ENCODE results near the gene LDLRAD4.
"Not testable (repeated sequence)": the region's sequence is repeated elsewhere in the genome, so short reads cannot be mapped to it uniquely, and the experiment has no call there.

Gene LDLRAD4

DNA sequence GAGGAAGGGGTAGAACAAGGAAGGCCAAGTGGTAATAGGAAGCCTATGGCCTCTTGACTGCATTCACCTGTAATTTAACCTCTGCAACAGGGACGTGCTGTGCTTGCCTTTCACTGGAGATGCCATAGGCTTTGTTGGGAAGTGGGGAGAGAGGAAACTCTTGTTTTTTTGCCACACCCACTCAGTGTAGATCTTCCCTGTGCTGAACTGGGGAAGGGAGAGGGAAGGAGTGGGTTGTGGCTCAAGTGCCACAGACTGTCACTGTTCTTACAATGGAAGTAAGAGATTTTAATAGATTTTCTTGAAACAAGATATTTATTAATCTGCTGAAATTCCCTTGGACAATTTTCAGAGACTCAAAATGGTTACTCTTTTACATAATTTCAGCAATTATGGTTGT, 380.5 kb downstream of the LDLRAD4 start:
- no peak for DNase-seq (ENCODE audit: low spot score)

DNA sequence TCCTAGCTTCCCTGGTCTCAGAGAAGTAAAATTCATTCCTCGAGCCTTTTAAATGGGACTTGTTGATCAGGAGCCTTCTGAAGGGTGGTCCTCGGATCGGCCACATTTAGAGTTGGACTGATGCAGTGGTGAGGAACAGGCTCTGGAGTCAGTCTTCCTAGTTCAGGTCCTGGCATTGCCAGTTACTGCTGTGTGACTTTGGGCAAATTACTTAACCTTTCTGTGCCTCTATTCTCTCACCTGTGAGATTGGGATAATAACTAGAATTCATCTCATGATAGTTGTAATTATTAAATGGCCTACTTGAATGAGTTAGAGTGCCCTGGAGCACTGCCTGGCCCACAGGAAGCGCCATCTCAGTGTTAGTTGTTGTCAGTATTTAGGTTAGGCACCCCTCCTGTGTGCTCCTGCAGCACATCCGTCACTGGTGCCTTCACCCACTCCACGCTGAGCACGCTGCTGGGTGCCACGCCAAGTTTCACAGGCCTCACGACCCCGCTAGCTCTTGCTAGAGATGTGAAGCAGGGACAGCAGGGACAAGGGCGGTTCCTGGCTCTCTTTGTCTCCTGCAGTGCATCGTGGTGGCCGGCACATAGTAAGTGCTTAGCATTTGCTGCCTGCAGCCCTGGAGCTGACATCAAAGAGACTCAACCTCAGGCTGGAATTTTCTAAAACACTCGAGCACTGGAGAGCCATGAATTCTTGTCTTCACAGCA, 384.9 kb downstream of the LDLRAD4 start:
- DNase-seq (ENCODE audit: low spot score) = no peak

DNA sequence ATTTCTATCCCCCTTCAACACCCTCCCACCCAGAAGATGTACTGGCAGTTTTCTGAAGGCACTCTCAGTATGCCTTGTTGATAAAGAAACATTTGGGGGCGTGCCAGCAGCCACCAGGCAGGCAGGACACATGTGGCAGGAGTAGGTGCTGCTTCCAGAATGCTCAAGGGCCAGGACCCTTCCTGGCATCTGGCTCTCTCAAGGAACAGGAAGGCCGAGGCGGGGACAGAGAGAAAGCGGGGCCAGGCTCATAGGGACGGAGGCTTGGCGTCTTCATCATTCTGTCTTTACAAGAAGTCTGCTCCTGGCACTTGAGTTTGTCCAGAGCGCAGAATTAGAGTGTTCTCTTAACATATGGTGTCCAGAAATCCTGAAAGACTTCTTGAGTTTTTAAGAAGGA, 386.2 kb downstream of the LDLRAD4 start:
- DNase-seq (ENCODE audit: low spot score) = no peak

DNA sequence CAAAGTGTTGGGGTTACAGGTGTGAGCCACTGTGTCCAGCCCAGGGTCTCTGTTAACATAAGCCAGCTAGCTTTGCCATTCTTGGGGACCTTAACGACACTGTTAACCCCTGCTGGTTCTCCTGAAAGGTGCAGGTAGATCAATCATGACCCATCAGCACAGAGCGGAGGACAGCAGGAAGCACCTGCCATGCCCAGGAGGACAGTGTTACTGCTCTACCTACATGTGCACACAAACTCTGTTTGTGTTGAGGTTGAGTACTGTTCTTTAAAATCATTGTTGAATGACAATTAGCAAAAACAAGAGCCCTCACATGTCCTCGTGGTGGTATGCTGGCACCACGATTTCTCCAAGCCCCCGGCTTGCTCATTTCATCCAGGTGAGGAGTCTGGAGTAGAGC, 386.9 kb downstream of the LDLRAD4 start:
- DNase-seq (ENCODE audit: low spot score) = no peak

DNA sequence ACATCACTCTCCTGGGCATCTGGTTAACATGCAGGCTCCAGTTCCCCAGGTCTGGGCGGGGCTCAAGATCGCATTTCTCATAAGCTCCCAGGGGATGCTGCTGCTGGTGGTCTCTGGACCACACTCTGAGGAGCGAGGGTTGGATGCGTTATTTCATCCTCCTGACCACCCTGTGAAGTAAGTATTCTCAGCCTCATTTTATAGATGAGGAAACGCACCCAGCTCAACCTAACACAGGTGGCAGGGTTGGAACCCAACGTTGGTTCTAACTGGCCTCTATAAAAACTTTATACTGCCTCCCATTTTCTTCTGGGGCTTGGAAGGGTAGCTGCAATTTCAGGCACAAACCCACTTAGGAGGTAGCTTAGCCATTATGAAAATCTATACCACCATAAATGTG, 387.3 kb downstream of the LDLRAD4 start:
- no peak for DNase-seq (ENCODE audit: low spot score)

DNA sequence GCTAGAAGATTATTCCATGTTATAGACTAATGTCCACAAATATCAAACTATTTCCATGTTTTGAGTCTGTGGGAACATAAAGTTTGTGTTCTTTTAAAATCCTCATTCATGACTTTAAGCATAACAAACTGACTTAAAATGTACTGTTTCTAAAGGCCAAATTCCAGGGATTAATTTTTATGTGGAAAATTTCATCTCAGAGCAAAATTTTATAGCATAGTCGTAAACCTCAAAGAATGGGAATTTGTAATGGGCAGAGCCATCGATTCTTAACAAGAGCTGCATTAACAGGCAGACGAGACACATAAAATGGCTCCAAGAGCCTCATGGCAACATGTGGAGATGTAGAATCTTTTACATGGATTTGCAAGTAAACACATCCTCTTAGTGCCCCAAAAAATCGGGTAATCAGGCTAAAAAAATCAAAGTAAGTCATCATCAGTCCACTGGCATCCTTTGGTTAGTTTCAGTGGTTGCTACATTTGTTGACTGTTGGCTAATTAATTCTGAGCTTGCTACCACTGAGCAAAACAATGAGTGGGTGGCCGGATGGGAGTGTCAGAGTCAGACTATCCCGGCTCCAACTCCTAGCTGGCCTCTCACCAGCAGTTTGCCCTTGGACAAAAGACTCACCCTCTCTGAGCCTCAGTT, 388.2 kb downstream of the LDLRAD4 start:
- no peak for DNase-seq (ENCODE audit: low spot score)

DNA sequence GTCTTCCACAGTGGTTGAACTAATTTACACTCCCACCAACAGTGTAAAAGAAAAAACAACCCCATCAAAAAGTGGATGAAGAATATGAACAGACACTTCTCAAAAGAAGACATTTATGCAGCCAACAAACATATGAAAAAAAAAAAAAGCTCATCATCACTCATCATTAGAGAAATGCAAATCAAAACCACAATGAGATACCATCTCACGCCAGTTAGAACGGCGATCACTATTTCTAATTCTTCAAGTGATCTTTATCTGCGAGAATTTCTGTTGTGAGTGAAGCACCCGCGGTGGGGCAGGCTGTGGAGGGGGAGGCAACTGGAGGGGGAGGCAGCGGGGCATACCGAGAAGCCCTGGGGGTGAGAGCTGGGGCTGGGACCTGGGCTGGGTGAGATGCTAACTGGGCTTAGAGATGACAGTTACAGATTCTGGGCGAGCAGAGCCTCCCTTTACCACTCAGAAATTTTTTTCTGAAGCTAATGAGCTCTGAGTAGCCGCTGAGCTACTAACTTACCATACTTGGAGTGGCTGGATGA, 389.5 kb downstream of the LDLRAD4 start:
- DNase-seq (ENCODE audit: low spot score) = not testable (repeated sequence)

DNA sequence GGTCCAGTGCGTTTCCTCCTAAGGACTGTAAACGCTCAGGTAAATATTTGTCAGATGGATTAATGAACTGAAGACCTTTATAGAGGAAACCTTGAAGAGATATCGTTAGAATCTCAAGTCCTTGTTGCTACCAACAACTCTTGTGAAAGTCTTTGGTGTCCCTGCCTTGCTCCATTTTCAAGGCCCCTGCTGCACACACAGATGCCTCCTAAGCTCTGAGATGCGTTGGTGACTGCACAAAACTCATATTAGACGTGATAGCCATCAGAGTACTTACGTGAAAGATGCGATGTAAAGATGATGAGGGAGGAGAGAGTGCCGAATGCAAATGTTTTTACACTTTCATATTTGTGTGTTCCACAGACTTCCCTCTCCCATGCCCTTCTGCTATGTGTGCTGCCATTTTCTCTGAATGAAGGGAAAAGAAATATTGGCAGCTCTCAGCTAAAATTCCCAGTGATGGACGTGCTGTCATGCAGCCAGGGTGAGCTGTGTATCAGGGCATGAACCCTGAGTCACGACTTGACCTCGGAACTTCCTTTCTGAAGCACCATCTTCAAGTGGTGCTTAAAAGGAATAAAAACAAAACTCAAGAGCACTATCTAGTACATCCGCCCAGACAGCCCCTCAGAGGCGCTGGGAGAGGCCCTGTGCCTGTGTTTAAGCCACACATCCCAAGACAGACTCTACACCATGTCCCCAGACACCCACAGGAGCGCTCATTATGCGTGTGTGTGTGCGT, 390.4 kb downstream of the LDLRAD4 start:
- DNase-seq (ENCODE audit: low spot score) = no peak

DNA sequence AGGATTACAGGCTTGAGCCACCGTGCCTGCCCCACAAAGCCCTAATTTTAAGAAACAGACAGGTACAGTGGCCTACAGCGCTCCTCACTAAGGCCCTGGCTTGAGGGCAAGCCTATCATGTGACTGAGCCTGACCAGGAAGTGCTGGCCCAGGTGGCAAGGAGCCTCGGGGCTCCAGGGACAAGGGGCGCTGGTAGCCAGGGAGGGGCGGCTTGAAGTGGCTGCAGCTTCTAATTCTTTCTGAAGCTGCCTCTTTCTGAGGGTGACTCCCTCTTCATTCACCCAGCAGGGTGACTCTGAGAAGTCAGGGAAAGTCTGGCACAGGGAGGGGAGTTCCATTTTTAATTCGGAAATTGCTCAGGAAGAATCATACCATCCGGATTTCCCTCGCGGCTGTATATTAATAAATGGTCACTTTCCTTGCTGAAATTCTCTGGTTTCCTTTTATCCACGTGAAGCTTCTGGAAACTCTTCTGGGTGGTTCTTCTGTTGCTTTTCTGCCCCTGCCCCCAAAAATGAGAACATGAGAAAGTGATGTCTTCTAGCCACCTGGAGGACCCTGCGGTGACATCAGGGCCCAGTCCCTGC, 392.1 kb downstream of the LDLRAD4 start:
- no peak for DNase-seq (ENCODE audit: low spot score)

DNA sequence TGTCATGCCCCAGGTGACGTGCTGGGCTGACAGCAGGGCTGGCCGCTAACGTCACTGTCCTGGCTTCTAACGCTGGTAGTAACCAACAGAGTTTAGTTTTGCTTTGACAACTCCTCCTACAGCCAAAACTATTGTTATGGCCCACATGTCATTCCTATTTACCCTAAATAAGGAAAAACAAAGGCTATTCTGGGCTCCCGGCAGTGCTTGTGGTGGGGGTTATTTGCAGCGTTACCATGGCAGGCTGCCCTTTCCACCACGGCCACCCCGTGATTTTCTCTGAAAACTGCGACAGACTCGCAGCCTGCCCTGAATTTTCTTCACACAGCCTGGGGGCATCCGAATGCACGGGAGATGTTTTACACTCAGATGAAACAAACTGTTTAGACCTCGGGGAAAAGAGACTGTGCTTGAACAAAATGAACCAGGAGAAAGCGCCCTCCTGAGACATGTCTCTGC, 392.6 kb downstream of the LDLRAD4 start:
- no peak for DNase-seq (ENCODE audit: low spot score)

DNA sequence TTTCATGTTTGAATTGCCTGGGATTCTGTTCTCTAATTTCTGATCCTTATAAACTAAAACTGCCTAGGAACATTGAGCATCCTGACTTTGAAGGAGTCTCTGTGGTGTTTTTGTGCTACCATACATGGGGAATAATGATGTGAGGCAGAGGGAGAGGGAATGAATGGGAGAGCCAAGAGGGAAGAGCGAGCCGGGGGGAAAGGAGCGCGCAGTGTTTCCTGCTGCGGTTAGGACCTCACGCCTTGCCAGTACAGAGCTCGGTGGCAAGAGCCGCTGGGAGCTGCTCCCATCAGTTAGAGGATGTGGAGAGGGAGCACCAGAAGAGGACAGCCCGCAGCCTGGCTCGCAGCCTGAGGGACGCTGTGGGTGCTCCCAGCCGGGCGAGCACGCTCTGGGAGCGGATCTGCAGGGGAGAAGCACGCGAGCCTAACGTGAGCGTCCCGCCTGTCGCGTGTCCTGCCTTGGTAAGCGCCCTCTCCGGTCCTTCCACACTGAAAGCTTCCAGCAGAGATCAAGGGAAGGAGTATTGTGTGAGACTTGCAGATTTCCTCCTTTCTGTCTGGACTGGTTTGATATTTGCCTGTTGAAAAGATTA, 393.1 kb downstream of the LDLRAD4 start:
- no peak for DNase-seq (ENCODE audit: low spot score)

DNA sequence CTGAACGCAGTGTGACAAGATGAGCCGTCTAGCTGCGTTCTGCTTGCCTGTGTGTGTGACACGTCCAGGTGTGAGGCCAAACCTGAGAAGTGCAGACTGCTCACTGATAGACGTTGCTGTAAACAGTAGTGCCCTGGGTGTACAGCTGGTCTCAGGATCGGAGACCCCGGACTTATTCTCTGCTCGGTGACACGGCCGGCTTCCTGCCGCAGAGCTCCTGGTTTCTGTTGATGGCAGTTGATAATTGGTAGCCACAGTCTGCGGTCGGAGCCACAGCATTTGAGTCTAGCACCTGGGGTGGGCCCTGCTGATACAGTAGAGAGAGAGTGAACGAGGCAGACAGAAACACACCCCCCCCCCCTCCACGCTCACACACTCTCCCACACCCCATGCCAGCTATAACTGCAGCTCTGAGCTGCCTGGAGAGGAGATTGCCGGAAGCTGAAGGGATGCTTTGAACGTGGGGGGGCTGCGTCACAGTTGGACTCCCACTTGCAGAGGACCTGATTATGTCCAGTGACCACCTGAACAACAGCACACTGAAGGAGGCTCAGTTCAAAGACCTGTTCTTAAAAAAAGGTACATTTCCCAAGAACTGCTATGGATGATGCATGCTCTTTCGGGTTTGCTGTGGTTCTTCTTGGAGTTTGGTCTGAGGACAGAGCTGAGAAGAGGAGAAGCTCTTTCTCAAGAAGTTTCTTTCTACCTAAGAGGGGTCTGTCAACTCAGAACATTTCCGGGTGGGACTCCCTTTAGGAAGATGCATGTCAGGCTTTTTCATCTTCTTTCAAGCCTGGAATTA, 393.8 kb downstream of the LDLRAD4 start:
- no peak for DNase-seq (ENCODE audit: low spot score)

DNA sequence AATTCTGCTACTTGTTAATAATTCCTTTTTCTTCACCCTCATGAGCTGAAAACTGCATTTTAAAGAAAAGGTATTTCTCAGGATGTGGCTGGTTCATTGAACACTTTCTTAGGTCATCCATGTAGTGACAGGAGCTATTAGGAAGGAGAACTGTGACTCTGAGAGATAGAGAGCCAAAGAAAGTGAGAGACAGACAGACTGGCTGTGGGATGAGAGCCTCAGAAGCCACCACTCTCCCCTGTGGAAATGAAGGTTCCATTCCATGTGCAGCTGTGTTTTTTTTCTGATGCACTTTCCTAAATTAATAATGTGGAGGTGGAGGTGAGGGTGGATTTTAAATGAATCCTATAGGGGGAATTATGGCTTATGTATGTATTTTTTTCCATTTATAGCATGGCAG, 394.5 kb downstream of the LDLRAD4 start:
- no peak for DNase-seq (ENCODE audit: low spot score)

DNA sequence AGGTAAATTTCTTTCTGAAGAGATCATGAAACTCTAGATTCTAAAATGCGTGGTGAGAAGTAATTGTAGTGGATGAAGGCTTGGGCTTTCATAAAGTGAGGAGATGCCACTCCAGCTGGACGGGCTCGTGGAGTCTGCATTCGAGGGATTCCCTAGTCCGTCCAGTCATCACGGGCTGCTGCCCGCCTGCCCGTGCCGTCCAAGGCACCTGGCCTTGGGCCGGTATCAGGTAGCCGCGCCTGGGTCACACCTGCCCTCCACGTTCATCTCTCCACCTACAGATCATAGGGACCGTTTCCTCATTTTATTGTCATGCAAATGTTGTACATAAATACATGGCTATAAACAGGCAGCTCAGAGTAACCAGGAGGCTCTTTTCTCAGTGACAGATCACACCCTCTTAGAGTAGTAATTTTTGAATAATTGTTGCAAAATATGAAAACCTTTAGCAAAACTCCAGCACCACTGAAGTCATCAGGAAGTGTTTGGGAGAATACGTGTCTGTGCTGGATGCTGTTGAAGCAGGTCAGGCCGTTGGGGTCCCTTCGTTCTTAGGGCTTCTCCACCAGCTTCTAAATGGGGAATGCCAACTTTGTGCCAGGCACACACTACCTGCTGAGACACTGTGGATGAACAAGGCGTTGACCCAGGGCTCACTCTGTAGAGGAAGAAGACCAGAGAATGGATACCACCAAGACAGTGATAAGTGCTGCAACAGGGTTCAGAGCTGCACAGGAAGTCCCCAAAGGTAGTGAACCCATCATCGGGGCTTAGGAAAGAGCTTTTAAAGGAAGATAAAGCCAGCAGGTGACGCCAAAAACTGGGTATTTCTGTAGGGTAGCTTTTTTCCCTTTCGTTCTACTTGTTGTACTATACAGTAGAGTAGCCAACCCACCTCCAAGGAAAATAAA, 395.3 kb downstream of the LDLRAD4 start:
- no peak for DNase-seq (ENCODE audit: low spot score)

DNA sequence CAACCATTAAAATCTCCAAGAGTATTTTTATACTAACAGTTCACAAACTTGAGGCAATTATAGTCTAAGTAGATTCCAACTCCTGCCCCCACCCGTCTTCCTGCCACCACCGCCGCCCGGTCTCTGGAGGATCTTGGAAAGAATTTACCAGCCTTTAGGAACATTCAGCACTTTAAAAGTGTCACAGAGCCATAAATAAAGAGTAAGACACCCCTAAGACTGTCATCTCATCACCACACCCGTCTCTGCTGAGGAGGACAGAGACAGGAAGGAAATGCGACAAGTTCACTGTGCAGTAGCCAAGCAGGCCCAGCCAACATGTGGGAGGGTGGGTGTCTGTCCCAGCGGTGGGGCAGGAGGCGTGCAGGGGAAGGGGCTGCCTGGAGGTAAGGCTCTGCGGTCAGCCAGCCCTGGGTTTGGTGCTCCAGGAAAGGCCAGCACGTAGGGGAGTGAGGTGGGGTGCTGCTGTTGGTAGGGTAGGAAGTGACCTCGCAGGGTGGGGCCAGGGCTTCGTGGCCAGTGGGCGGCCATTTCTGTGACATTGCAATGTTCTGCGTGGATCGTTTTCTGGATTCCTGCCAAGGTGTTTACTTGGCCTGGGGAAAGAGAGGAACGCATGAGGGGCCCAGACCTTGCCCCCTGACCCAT, 396.2 kb downstream of the LDLRAD4 start:
- no peak for DNase-seq (ENCODE audit: low spot score)

DNA sequence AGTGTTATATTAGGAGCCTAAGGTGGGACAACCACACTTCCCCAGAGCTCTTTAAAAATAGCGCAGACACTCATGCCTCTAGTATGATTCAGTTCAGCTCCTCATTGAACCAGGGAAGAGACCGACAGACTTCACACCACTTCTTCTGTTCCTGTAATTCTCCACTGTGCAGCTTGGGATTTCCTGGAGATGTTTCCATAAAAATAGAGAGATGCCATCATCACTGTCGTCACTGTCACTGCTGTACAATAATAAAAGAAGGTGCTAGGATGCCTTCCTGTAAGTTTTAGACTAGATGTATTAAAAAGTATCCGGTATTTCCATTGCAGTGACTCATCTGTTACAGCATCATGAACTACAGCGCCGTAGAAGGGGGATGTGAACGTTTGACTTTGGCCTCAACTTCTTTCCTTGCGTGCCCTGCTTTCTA, 396.9 kb downstream of the LDLRAD4 start:
- no peak for DNase-seq (ENCODE audit: low spot score)

DNA sequence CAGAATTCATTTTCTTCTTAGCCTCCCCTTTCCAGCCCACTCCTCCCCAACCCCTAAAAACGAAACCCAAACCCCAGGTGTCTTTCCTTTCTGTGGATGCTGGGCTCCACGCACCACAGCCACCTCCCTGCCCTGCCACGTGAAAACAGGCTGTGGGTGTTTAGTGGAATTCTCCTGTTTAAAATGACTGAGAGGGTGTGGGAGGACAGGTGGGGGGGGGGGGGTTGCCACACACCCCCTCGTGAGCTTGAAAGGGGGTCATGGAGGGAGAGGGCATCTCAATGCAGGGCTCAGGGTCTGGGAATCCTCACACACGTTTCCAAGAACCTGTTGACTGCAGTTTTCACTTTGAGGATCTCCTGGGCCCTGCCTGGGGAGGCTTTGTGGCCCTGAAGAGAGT, 397.5 kb downstream of the LDLRAD4 start:
- no peak for DNase-seq (ENCODE audit: low spot score)

DNA sequence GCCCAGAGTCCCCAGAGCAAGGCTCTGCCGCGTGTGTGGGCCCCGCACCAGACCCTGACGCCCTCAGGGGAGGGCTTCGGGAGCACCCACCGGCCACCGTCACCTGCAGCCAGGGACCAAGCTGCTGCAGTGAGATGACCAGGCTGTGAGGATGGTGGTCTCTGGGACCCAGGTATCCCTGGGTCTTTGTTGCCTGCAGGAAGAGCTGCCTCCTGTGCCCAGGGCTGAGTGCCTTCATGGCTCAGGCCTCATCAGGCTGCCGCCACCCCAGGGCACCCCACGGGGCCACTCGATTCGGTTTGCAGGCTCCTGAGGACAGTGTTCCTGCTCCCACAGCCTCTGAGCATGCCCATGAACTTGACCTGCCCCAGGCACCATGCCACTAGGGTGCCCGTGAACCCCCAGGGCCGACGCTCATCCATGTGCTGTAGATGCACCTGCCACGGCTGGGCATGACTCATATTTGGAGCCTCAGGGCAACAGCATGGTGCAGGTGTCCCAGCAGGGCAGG, 398.0 kb downstream of the LDLRAD4 start:
- no peak for DNase-seq (ENCODE audit: low spot score)

DNA sequence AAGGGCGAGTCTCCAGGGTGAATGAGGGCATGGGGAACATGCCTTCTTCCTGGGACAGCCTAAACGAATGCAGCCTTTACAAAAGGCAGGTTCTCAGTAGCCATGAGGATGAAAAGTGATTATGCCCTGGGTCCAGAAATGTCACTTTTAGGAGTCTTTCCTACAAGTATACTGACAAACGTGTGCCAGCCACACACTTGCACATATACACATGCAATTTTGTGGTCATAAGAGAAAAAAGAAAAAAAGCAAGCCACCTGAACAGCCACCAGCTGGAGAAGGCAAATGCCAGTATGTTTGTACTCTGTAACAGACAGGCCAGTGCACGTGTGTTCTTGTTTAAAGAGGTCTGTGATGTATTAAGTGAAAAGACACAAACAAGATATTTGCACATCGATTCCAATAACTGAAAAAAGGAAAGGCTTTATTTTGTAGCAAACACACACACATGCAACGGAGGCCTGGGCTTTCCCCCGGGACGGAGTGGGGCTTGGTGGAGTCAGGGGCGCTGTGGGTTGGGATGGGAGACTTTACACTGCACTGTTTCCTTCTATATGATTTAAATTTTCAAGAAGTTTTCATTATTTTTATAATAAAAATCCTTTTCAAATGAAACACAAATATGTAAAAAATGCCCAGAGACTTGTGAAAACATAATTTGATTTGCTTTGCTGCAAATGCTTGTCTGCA, 399.4 kb downstream of the LDLRAD4 start:
- no peak for DNase-seq (ENCODE audit: low spot score)

All from RKO (cell line).